Caki2 (cell line): ENCODE data around the gene HIP1. TPM values are rescaled to one million over a fixed set of nuclear protein-coding genes. Genes with fewer than 3 reads are reported as not detected.
A peak's percentile ranks its signal among the peaks of the same experiment; 100 is the strongest.
"Not testable (repeated sequence)": the region's sequence is repeated elsewhere in the genome, so short reads cannot be mapped to it uniquely, and the experiment has no call there.

Experiments used
- DNase-seq: peaks from one replicate; pipeline ENCODE4 v3.0.0-alpha.2; 2015; ENCODE audit warnings: low read depth
- in situ Hi-C: cut with HindIII; loops from 2 replicates; pipeline ENCODE4 v1.10.0; 2016; ENCODE audit warnings: low sequenced_read_pairs, low pct_unique_long_range_greater_than_20kb, mixed read lengths
- total RNA-seq: library from RNA; depleted of rRNA; stranded (reverse); fragments of >200 nt; shearing (Covaris generic); gene quantifications from 2 replicates; pipeline ENCODE4 v1.2.3, GENCODE V29; 2014; ENCODE audit warnings: low replicate concordance

Gene HIP1
- total RNA-seq, 1 experiment from 2014 or later: 25.3 TPM

DNA sequence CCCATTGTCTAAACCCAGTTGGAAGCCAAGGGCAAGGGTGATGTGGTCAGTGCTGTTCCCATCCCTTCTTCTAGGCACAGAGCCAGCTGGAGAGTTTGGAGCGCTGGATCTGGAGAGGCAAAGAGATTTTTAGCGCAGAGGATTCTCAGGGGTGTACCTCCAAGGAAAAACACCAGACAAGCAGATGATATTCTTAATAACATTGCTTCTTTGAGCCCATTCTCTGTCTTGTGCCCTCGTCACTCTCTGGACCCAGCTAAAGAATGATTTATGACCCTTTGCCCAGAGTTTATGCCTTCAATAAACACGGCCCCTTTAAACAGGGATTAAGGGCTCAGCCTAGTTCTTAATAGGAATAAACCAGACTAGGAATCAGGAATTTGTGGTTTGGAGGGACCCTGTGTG lies 4.7 kb upstream of the HIP1 start:
- in situ Hi-C loops: no loop called here
- DNase-seq: no peak

DNA sequence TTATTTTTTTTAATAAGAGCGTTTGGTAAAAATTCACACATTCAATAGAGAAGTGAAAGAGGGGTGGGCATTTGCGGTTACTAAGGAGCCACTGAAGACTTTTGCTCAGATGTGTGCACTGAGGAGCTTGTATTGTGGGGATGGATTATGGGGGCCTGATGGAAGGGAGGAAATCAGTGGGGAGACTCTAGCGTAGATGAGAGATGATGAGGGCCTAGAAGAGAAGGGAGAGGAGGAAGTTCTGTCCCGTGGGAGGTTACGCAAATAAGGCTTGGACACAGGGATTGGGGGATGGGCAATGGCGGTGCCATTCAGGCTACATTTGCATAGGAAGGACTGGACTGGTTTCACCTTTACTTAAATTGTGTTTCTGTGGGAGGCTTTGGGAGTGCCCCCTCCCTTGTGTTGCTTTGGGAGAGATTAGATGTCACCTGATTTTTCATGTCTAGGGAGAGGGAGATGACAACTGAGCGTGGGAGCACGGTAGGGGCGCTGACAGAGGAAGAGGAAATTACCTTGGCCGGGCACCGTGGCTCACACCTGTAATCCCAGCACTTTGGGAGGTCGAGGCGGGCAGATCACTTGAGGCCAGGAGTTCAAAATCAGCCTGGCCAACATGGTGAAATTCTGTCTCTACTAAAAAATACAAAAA lies 2.2 kb upstream of the HIP1 start:
- no peak for DNase-seq
- in situ Hi-C loops: no loop called here

DNA sequence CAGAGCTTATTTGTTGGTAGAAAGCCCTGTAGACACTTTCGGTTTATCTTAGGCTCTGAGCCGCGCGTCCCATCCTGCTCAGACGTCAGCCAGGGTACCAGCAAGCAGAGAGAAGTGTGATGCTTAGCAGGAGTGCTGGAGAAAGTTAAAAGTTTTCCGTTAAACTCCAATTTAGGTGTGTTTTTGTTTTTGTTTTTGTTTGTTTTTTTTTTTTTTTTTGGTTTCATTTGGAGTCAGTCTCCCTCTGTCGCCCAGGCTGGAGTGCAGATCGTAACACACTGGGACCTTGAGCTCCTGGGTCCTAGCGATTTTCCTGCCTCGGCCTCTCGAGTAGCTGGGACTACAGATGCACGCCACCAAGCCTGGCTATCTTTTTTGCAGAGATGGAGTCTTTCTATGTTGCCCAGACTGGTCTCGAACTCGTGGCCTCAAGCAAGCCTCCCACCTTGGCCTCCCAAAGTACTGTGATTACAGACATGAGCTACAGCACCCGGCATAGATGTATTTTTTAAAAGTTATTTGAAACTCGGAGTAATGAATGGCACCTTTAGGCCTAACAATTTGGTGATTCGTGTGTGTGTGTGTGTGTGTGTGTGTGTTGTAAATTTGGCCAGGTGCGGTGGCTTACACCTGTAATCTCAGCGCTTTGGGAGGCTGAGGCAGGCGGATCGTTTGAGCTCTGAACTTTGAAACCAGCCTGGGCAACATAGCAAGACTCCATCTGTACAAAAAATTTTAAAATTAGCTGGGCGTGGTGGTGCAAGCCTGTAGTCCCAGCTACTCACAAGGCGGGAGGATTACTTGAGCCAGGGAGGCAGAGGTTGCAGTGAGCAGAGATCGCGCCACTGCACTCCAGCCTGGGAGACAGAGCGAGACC lies 1.3 kb upstream of the HIP1 start:
- no peak for DNase-seq
- in situ Hi-C loops: no loop called here

DNA sequence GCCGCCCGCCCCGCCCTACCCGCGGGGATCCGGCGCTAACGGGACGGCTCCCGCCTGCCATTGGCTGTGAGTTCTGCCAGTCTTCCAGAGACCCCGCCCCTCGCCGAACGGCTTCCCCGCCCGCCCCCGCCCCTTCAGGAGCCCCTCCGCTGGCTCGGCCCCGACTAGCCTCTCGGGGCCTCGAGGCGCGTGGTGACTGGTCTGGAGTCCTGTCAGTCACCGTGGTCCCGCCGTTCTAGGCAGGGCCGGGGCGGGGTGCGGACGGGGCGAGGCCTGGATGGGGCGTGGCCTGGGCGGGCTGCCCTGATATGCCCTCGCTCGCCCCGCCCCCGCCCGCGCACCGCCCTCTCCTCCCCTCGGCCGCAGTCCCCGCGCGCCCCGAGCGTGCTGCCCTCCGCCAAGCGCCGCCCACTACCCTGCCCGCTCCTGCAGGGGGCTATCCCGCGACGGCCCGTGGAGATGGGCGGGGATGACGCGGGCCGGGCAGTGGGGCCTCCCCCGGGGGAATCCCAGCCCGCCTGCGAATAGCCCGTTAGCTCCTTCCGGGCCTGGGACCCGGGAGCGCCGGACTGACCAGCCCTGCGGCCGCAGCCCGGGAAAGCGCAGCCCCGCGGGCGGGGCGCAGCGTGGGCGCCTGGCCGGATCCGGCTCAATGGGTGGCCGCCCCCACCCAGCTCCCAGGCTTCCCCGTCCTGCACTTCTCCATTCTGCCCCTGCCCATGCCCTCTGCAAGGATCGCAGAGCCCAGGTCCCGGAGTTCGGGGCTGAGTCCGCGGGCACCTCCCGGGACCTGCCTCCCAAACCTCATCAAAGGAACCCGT lies 444 bp upstream of the HIP1 start:
- DNase-seq: peak; percentile 95
- in situ Hi-C loops: no loop called here

DNA sequence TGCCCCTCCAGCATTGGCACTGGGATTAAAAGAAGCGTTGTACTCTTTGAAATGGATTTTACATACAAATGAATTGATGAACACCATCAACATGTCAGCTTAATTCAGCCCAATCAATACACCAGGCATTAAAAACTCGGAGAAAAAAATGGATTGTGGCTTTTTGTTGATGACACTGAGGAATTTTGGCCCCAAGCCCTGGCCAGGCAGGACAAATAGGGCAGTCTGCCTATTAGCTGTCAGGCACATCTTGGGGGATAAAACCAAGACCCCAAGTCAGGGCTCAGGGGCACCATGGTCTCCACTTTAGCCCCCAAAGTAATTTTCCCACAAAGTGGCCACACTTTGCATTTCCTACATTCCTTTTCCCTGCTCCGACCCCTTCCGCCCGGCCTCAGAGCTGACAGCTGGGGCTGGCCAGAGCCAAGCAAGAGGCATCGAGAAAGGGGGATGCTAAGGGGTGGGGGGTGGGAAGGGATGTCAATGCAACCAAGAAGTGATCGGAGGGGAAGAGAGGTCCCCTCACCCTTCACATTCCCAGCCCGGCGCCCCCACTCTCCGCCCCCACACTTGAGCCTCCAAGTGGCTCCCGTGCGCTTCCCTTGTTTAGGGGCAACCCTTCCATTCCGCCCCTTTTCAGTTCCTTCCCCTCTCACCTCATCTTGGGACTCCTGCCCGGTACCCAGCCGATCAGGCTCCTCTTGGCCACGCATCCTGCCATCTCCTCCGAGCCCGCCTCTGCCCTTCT lies 711 bp downstream of the HIP1 start:
- DNase-seq: no peak
- in situ Hi-C loops: no loop called here

DNA sequence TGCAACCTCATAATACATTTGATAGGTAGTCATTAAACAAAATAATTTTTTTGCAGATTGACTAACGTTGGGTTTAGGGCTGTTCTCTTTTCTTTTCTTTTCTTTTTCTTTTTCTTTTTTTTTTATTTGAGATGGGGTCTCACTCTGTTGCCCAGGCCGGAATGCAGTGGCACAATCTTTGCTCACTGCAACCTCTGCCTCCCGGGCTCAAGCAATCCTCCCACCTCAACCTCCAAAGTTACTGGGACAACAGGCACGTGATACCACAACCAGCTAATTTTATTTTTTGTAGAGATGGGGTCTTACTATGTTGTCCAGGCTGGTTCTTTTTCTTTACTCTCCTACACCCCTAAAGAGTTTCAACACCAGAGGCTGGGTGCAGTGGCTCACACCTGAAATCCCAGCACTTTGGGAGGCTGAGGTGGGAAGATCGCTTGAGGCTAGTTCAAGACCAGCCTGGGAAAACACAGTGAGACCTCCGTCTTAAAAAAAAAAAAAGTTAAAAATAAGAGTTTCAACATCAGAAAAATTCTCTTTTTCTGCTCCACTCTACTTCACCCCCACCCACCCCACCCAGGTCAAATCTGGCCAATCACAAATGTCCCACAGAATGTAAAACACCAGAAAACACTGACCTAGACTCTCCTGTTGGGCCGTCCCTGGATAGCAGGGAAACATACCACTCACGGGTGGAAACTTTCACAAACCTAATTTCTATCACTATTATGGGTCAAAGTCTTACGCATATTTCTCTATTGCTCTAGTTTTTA lies 3.0 kb downstream of the HIP1 start:
- in situ Hi-C loops: no loop called here

DNA sequence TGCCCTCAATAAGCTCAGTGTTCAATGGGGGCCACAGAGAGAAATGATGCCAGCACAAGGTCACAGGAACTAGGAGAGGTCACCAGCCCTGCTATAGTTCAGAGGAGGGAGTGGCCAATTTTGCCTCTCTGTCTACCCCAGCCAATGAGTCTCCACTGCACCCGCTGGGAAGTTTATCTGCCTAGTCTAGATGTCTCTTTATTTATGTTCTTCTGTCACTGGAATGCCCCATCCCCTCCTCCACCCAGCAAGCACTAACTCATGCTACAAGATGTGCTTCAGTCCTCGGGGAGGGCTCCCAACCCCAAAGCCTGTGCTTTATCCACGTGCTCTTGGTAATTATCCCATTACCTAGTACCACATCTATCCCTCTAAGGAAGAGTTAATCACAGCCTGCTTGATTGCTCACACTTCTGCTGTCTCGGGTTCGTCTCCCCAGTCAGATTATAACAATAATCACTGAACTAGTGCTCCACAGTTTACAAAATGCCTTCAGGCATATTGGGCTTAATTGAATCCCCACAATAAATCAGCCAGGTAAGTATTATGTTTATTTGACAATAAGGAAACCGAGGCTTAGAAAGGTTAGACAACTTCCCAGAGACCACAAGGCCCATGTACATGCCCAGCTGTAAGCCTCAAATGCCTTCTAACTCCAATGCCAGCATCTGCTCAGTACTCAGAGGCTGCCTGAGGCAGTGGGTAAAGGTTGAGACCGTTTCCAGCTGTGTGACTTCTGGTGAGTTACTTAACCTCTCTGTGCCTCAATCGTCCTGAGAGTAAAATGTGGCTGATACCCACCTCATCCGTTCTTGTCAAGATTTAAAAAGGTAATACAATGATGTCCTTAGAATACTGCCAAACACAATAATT lies 3.9 kb downstream of the HIP1 start:
- peak; percentile 97 for DNase-seq
- in situ Hi-C loops: no loop called here

More for the DNA sequence above, 3.0 kb downstream of the HIP1 start:
- no peak for DNase-seq

DNA sequence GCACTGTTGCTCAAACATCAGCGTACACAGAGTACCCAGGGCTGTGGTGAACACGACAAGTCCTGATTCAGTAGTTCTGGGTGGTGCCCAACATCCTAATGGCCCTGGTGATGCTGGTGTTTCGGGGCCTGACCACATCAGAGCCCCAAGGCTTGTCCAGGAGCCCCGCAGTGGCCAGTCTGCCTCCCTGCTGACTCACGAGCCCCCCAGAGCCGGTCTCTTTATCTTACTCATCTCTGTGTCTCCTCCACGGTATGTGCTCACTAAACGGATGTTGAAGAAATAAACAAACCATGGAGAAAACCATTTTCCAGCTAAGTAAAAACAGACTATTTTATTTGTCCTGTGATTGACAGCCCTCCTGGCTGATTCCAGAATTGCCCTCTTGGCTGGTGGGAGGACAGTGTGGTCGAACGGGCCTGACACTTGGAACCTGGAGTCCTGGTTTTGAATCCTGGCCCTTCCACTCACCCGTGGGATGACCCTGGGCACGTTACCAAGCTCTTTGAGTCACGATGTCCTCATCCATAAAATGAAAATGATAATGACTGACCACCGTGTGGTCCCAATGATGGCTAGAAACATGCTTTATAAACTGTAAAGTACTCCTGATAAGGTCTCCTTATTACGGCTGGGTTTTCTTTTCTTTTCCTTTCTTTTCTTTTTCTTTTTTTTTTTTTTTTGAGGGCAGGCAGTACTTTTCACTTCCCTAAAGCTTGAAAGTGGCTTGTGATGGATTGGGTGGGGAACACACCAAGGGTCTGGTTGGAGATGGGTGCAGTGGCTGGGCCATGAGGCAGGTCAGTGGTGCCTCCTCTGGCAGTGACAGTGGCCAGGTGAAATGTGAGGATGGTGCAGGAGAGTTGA lies 5.7 kb downstream of the HIP1 start:
- DNase-seq: peak; percentile 97
- in situ Hi-C loops: no loop called here

DNA sequence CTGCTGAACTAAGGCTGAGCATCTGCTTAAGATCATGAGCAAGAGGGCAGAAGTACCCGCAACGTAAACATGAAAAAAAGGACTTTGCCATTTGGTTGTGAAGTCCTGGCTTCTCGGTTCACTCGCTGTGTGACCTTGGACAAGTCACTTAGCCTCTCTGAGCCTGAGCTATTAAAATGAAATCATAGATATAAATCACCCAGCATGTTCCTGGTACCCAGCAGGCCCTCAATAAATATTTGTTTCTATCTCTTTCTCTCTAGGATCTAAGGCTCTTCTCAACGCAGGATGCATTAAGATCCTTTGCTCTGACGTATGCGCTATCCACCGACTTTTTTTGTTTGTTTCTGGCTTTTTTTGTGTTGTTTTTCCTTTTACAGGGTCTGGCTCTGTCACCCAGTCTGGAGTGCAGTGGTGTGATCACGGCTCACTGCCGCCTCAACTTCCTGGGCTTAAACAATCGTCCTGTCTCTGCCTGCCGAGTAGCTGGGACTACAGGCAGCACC lies 6.7 kb downstream of the HIP1 start:
- in situ Hi-C loops: no loop called here
- peak; percentile 58 for DNase-seq

DNA sequence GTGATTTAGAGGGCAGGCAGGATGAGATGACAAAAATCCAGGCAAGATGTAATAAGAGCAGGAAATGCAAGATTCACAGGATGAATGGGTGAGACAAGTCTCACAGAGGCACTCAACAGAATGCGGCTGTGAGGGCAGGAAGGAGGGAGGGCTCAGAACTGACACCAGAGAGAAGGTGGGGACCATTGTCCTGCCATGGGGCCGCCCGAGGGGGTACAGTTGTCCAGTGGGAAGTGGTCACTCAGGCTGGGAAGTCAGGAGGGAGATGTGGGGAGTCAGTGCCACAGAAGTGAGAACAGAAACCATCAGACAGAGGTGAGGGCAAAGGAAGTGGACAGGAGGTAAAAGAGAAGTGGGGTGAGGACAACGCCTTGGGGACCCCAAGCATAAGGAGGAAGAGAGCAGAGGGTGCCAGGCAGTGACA lies 8.9 kb downstream of the HIP1 start:
- DNase-seq: no peak
- in situ Hi-C loops: no loop called here

DNA sequence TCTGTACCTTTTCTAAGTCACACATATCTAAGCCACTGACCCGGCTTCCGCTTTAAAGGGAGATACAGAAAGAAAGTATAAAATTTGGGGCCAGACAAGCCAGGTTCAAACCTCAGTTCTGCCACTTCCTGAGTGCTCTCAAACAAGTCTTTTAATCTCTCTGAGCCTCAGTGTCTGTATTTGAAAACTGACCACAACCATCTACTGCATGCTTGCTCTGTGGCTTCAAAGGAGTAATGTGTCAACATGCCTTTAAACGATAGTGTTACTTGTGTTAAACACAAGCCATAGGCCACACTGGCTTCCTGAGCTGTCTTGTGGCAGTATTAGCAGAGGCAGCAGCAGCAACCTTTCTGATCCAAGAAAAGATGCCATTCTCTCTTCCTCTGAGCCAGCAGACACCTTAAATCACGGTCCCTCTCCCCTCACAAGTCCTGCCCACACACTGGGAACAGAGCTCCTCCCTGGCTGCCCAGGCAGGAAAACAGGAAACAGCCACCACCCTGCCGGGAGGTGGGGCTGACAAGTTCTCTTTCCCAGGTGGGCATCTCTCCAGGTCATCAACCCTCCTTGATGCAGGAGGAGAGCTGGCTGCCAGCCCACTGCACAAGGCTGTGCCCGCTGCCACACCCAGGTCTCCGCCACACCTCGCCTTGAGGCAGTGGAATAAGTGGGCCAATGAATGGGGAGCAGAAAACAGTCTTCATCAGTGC lies 10.7 kb downstream of the HIP1 start:
- in situ Hi-C loops: no loop called here

DNA sequence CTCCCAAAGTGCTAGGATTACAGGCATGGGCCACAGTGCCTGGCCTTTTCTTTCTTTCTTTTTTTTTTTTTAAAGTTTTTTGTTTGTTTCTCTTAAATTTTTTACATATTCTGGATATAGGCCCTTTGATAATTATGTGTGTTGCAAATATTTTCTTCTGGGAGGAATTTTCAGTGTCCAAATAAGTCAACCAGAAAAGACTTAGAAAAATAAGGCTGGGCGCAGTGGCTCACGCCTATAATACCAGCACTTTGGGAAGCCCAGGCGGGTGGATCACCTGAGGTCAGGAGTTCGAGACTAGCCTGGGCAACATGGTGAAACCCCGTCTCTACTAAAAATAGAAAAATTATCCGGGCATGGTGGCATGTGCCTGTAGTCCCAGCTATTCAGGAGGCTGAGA lies 11.4 kb downstream of the HIP1 start:
- in situ Hi-C loops, DNase-seq: not testable (repeated sequence)

More for the DNA sequence above, 10.7 kb downstream of the HIP1 start:
- DNase-seq: peak; percentile 81

DNA sequence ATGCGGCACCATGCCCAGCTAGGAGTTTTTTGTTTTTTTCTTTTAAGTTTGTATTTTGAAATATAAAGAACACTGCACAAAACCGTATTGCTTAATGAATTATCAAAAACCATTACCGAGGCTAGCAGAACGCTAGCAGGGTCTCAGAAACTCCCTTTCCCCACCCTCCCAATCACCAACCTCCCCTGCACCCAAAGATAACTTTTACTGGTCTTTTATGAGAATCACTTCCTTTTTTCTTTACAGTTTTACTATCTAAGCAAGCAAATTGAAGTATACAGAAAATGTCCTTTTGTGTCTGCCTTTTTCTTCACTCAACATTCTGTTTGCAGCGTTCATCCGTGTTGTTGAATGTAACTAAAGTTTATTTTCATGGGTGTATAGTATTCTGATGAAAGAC lies 13.4 kb downstream of the HIP1 start:
- in situ Hi-C loops: no loop called here
- DNase-seq: no peak

DNA sequence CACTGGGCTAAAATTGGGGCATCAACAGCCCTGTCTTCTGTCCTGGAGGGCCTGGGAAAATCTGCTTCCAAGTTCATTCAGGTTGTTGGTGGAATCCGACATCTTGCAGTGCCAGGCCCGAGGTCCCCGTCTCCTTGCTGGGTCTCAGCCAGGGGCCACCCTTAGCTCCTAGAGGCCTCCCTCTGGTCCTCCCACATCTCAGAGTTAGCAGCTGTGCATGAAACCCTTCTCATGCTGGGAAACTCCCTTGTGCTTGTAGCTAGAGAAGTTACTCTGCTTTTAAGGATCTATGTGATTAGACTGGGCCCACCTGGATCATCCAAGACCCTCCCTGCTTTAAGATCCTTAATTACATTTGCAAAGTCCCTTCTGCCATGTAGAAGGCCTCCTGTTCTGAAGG lies 15.3 kb downstream of the HIP1 start:
- DNase-seq: no peak
- in situ Hi-C loops: no loop called here

DNA sequence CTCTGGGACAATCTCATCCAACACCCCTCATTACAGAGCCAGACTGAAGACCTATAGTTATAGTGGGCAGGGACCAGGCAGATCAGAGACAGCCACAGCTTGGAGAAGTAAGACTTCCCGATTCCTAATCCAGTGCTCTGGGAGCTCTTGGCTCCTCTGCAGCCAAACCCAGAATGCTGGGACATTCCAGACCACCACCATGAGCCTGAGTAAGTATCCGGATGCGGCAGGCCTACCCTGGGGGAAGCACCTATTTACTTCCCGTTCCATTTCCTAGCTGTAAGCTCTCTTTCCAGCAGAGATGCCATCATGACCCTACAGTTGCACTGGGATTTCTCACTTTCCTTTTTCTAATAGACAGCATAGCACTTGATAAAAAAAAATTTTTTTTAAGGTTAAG lies 16.4 kb downstream of the HIP1 start:
- in situ Hi-C loops: no loop called here
- no peak for DNase-seq
